NCI-H128 (cell line): ENCODE measurements around the gene CYLD.

Experiments used
- DNase-seq: peaks from one replicate; lab custom pipeline; 2025; ENCODE audit not compliant: unreplicated experiment; lab: John Stamatoyannopoulos, UW

Gene CYLD

GRCh38 chr16:50737420-50737959 is 4.4 kb upstream of the CYLD start:
- no peak for DNase-seq

GRCh38 chr16:50739031-50739430 is 2.9 kb upstream of the CYLD start:
- DNase-seq = no peak

GRCh38 chr16:50740736-50741135 is 1.1 kb upstream of the CYLD start:
- DNase-seq = no peak

GRCh38 chr16:50741225-50741780 is 583 bp upstream of the CYLD start:
- DNase-seq = no peak

- DNase-seq = no peak
Observed at GRCh38 chr16:50742576-50743200, 802 bp downstream of the CYLD start.

DNA sequence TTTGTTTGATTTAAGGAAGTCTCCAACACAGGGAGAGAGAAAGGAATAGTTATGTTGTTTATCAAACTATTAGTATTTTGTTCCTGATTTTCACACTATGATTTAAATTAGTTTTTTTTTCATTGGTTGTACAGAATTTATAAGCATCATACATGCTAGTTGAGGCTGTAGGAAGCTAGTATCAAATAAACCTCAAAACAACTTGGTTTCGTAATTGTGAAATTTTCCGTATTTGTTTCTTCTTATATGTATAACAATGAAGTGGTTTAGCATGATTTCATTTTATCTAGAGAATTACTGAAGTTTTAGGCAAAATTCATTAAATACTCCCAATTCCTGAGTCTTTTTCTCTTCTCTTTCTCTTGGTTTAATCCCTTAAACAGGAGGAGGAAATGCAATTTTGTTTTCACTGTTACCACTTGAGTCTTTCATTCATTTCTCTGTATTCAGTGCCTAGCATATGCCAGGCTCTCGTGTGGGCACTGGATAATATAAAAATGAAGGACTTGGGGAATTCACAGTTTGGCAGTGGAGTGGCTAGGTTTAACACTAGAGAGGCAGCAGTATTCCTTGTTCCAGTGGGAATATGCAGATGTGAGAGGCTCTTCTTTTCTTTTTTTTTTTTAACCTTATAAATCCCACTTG is 1.8 kb downstream of the CYLD start:
- DNase-seq = no peak

GRCh38 chr16:50744881-50745280 is 3.0 kb downstream of the CYLD start:
- no peak for DNase-seq

GRCh38 chr16:50745940-50746339 is 4.1 kb downstream of the CYLD start:
- no peak for DNase-seq

- DNase-seq = no peak
Observed at GRCh38 chr16:50747207-50747956, 5.5 kb downstream of the CYLD start.

DNA sequence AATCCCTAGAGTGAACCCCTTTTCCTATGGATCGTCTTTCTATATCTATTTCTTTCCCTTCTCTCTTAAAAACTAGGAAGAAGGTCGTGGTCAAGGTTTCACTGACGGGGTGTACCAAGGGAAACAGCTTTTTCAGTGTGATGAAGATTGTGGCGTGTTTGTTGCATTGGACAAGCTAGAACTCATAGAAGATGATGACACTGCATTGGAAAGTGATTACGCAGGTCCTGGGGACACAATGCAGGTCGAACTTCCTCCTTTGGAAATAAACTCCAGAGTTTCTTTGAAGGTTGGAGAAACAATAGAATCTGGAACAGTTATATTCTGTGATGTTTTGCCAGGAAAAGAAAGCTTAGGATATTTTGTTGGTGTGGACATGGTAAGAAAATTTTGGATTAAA is 9.6 kb downstream of the CYLD start:
- DNase-seq = no peak

GRCh38 chr16:50752471-50753235 is 10.8 kb downstream of the CYLD start:
- no peak for DNase-seq

- no peak for DNase-seq
Observed at GRCh38 chr16:50756473-50756872, 14.6 kb downstream of the CYLD start.

- no peak for DNase-seq
Observed at GRCh38 chr16:50761267-50761666, 19.4 kb downstream of the CYLD start.

- DNase-seq = no peak
Observed at GRCh38 chr16:50762241-50762640, 20.4 kb downstream of the CYLD start.

DNA sequence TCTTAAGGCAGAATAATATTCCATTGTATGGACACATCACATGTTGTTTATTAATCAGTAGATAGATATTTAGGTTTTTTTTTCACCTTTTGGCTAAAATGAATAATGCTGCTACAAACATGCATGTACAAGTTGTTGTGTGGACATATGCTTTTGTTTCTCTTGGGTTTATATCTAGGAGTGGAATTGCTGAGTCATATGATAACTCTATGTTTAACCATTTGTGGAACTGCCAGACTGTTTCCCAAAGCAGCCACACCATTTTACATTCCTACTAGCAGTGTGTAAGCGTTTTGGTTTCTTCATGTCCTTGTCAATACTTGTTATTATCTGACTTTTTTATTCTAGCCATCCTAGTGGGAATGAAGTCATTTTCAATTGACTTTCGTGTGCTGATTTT is 21.3 kb downstream of the CYLD start:
- DNase-seq = no peak

DNA sequence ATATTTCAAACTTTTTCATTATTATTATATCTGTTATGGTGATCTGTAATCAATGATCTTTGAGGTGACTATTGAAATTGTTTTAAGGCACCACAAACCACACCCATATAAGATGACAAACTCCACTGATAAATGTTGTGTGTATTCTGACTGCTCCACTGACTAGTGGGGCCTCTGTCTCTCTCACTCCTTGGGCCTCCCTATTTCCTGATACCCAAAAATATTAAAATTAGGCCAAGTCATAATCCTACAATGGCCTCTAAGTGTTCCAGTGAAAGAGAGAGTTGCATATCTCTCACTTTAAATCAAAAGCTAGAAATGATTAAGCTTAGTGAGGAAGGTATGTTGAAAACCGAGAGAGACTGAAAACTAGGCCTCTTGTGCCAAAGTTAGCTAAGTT is 23.4 kb downstream of the CYLD start:
- DNase-seq = no peak

DNA sequence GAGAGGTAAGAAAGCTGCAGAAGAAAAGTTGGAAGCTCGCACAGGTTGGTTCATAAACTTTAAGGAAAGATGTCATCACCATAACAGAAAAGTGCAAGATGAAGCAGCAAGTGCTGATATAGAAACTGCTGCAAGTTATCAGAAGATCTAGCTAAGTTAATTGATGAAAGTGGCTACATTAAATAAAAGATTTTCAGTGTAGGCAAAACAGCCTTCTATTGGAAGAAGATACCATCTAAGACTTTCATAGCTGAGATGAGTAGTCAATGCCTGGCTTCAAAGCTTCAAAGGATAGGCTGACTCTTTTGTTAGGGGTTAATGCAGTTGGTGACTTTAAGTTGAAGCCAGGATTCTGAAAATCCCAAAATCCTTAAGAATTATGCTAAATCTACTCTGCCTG is 24.0 kb downstream of the CYLD start:
- no peak for DNase-seq

DNA sequence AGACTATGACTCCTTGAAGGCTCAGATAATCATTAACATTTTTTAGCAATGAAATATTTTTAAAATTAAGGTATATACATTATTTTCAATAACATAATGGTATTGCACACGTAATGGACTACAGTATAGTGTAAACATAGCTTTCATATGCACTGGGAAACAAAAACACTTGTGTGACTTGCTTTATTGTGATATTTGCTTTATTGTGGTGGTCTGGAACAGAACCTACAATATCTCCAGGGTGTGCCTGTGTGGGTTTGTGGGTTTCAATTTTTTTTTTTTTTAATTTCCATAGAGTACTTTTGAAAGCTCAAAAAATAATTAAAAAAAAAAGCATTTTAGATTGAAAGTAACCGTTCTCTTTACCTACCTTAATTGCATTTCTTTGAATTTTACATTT is 25.3 kb downstream of the CYLD start:
- DNase-seq = no peak

DNA sequence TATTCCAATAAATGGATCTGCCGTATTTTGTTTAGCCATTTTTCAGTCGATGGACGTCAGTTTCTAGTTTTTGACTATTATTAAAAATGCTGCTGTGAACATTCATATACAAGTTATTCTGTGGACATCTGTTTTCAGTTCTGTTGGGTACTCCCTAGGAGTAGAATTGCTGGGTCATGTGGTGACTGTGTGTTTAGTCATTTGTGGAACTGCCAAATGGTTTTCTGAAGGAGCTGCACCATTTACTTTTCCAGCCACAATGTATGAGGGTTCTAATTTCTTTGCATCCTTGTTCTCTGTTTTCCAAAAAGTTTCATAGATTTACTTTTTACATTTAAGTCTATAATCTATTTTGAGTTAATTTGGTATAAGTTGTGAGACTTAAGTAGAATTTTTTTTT is 29.5 kb downstream of the CYLD start:
- no peak for DNase-seq

- no peak for DNase-seq
Observed at GRCh38 chr16:50774405-50774804, 32.5 kb downstream of the CYLD start.

DNA sequence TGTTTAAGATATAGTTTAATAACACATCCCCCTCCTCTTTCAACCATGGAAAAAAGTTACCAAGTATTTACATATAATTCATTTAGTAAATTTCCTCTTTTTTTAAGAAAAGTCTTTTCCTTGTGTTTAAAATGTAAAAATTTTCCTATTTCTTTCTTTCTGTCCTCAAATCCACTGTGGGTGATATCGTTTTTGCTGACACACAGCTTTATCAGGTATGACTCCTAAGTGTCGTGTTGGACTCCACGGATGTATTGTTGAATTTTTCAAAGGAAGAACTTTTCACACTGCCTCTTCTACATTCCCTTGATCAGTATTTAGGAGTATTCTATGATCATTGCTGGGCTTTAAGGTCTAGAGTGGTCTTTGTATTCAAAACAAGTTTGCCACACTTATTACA is 33.1 kb downstream of the CYLD start:
- DNase-seq = no peak
